ENCODE data around the gene DSG2.
"Not testable (repeated sequence)": the region's sequence is repeated elsewhere in the genome, so short reads cannot be mapped to it uniquely, and the experiment has no call there.

Gene DSG2

GRCh38 chr18:31500051-31500688, 2.2 kb downstream of the DSG2 start:
- no peak for DNase-seq

DNA sequence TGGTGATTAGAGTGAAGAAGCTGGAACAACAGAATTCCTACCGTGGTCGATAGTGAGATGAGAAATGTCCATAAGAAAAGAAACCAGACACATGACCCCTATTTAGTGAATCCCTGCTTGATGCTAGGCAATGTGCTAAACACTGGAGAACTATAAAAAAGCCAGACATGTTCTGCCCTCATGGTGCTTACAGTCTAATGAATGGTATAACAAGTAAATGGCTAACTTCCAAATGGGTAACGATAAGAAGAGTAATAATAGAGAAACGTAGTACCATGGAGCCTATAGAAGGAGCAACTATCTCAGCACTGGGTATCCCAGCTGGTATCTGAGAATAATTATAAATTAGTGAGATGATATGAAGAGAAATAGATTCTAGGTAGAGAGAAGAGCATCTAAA, 5.0 kb downstream of the DSG2 start:
- DNase-seq = no peak

DNA sequence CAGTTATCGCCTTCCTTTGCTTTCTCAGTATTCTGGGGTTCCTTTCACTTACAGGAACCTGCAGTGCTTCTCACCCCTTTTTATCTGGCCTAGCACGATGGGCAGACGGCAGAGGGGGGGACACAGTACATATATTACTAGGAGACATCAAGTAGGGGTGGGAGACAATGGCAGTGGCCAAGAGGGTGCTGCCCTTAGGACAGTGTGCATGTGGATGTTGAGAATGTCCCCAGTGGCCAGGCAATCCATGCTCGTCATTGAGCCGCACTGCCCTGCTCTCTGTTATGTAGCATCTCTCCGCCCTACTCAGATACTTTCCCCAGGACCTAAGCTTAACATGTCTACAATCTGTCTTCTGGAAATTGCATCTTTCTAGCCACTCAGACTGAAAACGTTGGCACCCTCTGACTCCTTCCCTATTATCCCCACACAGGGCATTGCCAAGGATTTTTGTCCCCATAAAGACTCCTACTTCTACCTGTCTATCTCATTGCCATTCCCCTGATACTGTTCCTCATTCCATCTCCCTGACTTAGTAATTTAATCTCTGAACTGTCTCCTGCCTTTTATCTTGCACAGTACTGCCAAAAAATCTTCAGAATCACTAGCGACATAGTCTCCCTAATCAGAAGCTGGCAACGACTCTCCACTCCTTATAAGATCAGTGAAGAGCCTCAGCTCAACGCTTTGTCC, 6.6 kb downstream of the DSG2 start:
- no peak for DNase-seq

GRCh38 chr18:31505156-31505555, 7.2 kb downstream of the DSG2 start:
- DNase-seq = no peak

- no peak for DNase-seq
Measured at GRCh38 chr18:31506024-31506742, 8.2 kb downstream of the DSG2 start.

DNA sequence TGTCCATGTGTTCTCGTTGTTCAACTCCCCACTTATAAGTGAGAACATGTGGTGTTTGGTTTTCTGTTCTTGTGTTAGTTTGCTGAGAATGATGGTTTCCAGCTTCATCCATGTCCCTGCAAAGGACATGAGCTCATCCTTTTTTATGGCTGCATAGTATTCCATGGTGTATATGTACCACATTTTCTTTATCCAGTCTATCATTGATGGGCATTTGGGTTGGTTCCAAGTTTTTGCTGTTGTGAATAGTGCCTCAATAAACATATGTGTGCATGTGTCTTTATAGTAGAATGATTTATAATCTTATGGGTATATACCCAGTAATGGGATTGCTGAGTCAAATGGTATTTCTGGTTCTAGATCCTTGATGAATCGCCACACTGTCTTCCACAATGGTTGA, 9.1 kb downstream of the DSG2 start:
- DNase-seq = not testable (repeated sequence)

GRCh38 chr18:31508781-31509180, 10.8 kb downstream of the DSG2 start:
- no peak for DNase-seq

GRCh38 chr18:31509571-31509970, 11.6 kb downstream of the DSG2 start:
- no peak for DNase-seq

- DNase-seq = no peak
Measured at GRCh38 chr18:31510319-31510718, 12.3 kb downstream of the DSG2 start.

DNA sequence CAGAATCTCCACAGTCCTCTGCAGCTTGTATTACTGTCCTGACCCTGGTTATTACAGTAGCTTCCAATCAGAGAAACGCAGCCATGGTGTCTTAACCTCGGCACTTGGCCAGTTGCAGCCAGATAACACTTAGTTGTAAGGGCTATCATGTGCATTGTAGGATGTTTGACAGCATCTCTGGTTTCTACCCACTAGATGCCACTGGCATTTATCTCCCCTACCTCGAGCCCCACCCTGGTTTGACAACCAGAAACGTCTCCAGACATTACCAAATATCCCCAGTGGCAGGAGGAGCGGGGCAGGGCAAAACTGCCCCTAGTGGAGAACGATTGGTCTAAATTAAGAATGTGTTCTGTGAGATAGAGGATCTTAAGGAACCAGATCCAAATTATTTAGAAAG, 13.1 kb downstream of the DSG2 start:
- DNase-seq = no peak

- DNase-seq = no peak
Measured at GRCh38 chr18:31512203-31512764, 14.3 kb downstream of the DSG2 start.

- DNase-seq = no peak
Measured at GRCh38 chr18:31513189-31513935, 15.4 kb downstream of the DSG2 start.

DNA sequence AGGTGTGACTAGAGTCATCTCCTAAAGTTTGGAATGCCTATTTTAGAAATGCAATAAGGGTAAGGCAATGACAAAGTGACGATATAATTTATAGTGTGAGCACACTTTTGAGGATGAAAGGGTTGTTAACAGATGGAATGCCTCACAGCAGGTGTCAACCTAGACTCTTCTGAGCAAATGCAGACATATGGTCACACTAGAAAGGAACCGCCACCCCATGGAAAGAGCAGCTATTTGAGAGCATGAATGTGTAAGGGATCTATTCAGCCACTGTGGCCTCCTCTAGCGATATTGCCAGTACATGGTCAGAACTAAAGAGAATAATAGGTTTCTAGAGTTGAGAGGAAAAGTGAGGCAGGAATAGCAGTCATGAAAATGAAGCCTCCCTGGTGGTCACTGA, 18.5 kb downstream of the DSG2 start:
- no peak for DNase-seq

- DNase-seq = no peak
Measured at GRCh38 chr18:31526374-31526773, 28.4 kb downstream of the DSG2 start.

GRCh38 chr18:31533236-31533635, 35.3 kb downstream of the DSG2 start:
- DNase-seq = no peak

- no peak for DNase-seq
Measured at GRCh38 chr18:31538837-31539236, 40.9 kb downstream of the DSG2 start.

DNA sequence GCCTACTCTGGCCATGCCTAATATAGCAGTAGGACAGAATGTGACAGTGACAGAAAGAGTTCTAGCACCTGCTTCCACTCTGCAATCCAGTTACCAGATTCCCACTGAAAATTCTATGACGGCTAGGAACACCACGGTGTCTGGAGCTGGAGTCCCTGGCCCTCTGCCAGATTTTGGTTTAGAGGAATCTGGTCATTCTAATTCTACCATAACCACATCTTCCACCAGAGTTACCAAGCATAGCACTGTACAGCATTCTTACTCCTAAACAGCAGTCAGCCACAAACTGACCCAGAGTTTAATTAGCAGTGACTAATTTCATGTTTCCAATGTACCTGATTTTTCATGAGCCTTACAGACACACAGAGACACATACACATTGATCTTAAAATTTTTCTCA, 48.5 kb downstream of the DSG2 start:
- no peak for DNase-seq

DNA sequence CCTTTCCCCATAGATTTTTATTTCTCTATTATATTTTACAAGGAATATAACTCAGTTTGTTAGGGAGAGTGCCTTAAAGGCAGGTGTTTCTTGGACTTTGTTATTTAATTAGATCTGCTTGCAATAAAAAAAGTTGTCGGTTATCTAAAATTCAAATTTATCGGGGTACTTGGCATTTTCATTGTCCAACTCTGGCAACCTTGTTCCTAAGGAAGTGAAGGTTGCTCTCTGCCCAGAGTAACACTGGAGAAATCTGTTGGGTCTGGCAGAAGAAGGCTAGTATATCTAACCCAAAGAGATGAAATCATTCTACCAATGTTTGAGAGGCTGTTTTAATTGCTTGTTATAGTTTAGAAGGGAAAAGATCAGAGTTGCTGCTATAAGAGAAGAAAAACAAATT, 50.9 kb downstream of the DSG2 start:
- no peak for DNase-seq

- no peak for DNase-seq
Measured at GRCh38 chr18:31549416-31549815, 51.4 kb downstream of the DSG2 start.

GRCh38 chr18:31551883-31552282, 53.9 kb downstream of the DSG2 start:
- DNase-seq = no peak

GRCh38 chr18:31553800-31554199, 55.8 kb downstream of the DSG2 start:
- DNase-seq = no peak

- DNase-seq = no peak
Measured at GRCh38 chr18:31554776-31555175, 56.8 kb downstream of the DSG2 start.

Data from amygdala (tissue), 56 donors.